ENCODE measurements around the gene CHTOP. TPM values are rescaled to one million over a fixed set of nuclear protein-coding genes. Genes with fewer than 3 reads are reported as not detected.

The CHTOP gene
- total RNA-seq, 1 donor from 2014 or later = 66.3 TPM

DNA sequence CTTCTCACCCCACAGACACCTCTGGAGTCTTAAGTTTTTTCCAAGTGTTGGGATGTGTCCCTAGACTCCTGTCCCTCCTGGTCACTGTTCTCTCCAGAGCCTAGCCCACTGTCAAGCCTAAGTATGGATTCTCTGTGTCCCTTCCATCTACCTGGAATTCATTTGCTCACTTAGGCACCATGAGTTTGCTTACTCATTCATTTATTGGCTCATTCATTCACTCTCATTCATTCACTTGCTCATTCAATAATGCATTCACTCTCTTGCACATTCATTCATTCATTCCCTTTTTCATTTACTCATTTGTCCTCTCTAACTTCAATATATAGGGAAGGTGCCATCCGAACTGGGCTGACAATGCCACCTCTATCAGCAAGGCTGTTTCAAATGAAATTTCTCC, 22.5 kb upstream of the CHTOP start:
- intact Hi-C loops (cut with DNase I) = no loop called here
- no peak for ATAC-seq
- no peak for DNase-seq (ENCODE audit: low spot score)

DNA sequence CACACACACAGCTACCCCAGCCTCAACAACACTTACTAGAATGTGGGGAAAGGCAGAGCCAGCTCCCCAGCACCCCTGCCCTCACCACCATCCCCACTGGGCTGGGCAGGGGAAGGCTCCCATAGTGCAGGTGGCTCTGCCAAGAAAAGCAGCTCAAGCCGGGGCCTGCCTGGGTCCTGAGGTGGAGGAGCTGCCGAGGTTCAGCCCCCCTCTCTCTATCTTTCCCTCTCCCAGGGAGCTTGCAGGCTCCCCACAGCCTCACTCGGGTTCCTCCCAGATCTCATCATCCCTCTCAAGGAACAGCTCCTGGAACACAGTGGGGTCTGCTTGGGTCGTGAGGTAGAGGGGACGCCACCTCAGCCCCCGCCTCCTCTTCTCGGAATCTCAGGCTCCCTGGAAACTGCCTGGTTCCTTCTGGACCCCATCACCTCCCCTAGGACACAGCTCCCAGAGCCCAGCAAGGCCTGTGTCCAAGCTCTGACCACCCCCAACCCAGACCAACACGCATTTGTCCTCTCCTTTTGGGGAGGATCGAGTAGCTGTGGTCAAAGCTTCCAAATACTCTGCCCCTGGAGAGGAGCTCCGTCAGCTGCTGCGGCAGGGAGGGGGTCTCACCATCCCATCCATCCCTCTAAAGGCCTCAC, 21.6 kb upstream of the CHTOP start:
- ATAC-seq = peak; percentile 35
- intact Hi-C loops (cut with DNase I) = no loop called here

DNA sequence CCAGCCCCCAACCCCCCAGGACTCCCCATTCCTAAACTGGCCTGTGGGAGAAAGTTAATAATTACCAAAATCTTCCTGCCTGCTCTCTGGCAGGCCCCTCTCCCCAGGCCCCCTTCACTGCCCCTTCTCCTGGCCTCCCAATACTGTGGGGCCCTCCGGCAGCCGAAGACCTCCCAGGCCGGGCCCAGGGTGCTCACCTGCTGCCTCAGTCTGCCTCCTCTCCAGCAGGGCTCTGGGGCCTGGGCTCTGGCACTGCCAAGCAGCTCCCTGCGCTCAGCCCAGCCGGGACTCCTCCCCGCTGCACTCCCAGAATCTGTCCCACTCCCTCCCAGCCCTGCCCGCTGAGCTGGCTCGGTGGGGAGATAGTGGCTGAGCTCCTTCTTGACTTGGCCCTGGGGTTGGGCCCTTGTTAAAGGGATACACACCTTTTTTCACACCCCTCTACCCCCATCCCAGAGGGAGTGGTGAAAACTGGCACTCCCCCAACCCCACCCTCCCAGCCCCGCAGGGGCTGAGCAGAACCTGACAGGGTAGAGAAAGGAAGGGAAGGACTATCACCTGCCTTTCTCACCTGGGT, 21.0 kb upstream of the CHTOP start, which contains the start of gene S100A16:
S100A16 (minus strand) TSS at position 383 of the 577 bp plus-strand sequence. CDS start 4,986 bp downstream, outside the sequence.
- intact Hi-C loops (cut with DNase I) = no loop called here
- ATAC-seq = peak; percentile 82
- peak; percentile 86 for DNase-seq (ENCODE audit: low spot score)

More for the DNA sequence above, 21.6 kb upstream of the CHTOP start:
- no peak for DNase-seq (ENCODE audit: low spot score)

DNA sequence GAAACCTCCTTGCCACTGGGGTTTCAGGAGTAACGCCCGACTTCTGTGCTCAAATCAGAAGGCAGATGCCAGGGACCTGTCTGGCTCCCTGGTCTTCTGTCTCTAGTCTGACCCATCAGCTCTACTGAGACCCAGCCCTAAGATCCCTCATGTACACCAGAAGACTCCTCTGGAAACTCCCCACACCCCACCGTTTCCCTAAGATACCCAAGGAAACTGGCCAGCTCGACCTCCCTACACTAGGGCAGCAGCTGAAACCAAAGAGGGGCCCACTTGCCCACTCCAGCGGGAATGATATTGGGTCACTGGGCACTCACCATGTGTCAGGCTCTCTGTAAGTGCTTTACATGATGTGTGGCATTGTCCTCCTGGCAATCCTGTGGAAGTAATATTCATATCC, 20.5 kb upstream of the CHTOP start:
- intact Hi-C loops (cut with DNase I) = no loop called here
- no peak for DNase-seq (ENCODE audit: low spot score)

DNA sequence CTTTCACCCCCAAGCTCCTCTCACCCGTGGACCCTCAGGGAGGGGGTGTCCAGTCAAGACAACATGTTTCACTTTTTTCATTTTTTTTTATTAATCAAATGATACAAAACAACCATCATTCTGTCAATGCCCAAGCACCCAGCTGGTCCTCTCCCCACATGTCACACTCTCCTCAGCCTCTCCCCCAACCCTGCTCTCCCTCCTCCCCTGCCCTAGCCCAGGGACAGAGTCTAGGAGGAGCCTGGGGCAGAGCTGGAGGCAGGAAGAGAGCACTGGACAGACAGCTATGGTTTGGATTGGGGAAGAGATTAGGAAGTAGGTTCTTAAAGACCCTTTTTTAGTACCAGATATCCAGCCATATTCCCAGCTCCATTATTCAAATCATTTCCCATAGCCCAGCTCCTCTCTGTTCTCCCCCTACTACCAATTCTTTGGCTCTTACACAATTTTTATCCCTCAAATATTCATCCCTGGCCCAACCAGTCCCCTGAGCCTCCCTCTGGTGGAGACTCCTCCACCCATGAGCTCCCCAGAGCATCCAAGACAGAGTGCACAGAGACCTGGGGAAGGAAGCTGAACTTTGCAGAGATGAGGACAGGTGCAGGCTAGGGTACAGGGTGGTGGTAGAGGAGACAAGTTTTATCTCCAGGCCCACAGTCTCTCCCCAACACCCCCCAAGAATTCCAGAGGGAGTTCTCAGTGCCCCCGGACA, 19.5 kb upstream of the CHTOP start:
- no peak for DNase-seq (ENCODE audit: low spot score)
- ATAC-seq = no peak
- intact Hi-C loops (cut with DNase I) = no loop called here

More for the DNA sequence above, 20.5 kb upstream of the CHTOP start:
- no peak for ATAC-seq

DNA sequence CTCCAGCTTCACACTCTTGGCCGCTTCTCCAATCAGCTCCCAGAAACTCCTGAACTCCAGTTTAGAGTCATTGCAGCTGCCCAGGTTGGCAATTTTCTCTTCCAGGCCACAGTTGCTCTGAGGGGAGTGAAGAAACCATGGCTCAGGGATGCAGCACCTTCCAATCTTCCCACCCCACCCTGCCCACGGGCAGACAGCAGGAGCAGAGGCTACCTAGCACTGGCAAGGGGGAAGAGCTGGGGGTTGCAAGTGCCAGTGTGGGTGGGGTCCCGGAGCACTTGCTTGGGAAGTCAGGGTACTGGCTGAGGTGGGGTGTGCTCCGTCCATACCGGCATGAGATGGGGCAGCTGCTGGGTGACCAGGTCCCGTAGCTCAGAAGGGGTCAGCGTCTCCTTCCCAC, 19.0 kb upstream of the CHTOP start:
- DNase-seq (ENCODE audit: low spot score) (no peak), ATAC-seq (no peak)
- intact Hi-C loops (cut with DNase I) = loop anchor here (5.0 kb wide), 1 partner anchor 38 kb away; no protein-coding TSS in a partner anchor

DNA sequence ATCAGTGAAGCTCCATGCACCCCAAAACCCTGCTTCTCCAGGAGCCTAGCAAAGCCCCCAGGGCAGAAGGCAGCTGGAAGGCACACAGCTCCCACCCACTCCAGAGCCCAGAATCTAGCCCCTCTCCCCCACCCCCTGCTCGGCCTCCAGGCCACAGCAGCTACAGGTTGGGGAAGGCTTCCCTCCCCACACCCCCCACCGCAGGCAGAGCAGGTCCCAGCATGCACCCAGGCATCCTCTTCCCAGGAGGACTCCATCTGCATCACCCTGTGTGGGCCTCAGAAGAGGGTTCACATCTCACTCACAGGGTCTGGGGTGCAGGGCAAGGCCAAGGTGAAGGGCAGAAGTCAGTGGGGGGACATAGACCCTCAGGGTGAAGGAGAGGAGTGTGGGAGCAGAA, 18.5 kb upstream of the CHTOP start:
- no peak for ATAC-seq
- intact Hi-C loops (cut with DNase I) = loop anchor here (5.0 kb wide), 1 partner anchor 38 kb away; no protein-coding TSS in a partner anchor
- no peak for DNase-seq (ENCODE audit: low spot score)

DNA sequence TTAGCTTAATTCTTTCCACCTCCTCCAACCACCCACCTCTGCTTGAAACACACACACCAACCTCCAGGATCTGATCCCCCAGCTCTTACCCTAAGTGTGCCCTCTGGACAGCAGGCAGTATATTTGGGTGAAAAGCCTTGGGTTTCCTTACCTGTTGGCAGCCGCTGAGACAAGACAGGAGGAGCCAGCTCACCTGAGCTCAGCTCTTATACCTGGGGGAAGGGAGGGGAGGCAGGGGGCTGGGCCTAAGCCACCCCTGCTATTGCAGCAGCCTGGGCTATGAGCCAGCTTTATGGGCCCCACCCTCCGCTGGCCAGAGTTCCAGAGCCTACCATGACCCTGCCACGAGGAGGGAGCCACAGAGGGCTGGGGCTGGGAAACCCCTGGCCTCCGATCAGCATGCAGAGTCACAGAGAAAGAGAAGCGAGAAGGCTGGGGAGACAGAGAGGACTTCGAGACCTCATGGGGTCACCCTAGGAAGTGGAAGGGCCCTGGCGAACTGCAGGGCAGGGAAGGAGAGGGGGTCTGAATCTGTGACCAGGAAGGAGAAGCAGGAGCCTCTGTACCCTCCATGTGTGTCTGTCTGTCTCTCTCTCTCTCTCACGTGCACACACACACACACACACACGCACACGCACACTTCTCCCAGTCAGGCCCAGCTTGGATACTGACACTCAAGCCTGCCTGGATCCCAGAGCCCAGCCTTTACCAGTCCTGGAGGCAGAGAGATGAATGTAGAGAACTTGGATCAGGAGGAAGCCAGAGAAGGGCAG, 17.5 kb upstream of the CHTOP start, which contains the start of gene S100A14:
S100A14 (minus strand) TSS at position 182 of the 773 bp plus-strand sequence. CDS start 467 bp downstream, outside the sequence.
- intact Hi-C loops (cut with DNase I) = loop anchor here (5.0 kb wide), 1 partner anchor 39 kb away; no protein-coding TSS in a partner anchor
- peak; percentile 34 for ATAC-seq
- no peak for DNase-seq (ENCODE audit: low spot score)

DNA sequence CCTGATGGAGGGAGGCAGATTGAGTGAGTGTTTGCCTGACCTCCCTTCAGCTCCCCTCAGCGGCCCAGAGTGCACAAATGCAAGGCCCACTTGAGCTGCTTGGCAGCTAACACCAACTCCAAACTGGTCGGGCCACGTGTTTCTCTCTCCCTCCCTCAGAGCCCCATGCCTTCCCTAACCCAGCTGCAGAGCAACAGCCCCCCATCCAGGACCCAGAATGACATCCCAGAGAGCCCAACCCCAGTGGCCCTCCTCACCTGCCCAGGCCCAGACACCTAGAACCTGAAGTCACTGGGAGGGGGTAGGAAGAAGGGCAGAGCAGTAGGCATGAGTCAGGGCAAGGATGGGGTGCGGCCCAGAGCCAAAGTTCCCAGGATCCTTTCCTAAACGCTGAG, 17.0 kb upstream of the CHTOP start:
- DNase-seq (ENCODE audit: low spot score) (no peak), ATAC-seq (no peak)
- intact Hi-C loops (cut with DNase I) = loop anchor here (5.0 kb wide), 1 partner anchor 40 kb away; no protein-coding TSS in a partner anchor

DNA sequence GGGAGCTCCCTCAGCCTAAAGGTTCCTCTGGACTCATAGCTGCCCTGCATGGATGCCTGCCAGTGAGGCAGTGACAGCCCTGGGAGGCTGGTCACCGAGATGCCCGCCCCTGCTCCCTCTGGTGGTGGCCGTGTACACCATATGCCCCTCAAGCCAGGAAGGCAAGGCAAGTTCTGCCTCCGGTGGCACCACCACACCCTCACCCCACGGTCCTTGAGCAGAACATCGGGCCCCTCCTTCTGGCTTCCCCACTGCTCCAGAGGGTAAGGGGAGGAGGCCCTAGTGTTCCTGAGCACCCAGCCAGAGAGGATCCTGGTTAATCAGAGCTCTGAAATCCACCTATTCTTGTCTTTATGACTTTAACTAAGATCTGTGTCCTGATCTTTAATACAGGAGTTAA, 16.2 kb upstream of the CHTOP start:
- DNase-seq (ENCODE audit: low spot score) = peak; percentile 79
- ATAC-seq = peak; percentile 35
- intact Hi-C loops (cut with DNase I) = loop anchor here (5.0 kb wide), 1 partner anchor 40 kb away; no protein-coding TSS in a partner anchor

DNA sequence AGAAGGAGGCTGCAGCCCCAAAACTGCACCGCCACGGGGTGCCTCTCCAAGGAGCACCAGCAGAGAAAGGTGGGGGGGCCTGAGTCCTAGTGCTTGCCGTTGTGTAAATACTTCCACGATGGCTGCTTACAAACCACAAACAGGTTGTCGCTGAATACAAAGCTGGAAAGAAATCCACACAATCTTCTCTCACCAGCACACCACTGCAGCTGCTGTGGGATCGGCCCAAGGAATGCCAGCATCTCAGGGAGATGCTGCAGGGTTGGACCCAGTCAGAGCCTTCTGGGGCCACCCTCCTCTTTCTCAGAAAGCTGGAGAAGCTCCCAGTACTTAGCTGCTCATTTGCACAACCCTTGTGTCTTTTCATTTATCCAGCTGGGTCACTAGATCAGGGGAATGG, 14.7 kb upstream of the CHTOP start:
- intact Hi-C loops (cut with DNase I) = loop anchor here (5.0 kb wide), 1 partner anchor 42 kb away; no protein-coding TSS in a partner anchor
- ATAC-seq (no peak), DNase-seq (ENCODE audit: low spot score) (no peak)

DNA sequence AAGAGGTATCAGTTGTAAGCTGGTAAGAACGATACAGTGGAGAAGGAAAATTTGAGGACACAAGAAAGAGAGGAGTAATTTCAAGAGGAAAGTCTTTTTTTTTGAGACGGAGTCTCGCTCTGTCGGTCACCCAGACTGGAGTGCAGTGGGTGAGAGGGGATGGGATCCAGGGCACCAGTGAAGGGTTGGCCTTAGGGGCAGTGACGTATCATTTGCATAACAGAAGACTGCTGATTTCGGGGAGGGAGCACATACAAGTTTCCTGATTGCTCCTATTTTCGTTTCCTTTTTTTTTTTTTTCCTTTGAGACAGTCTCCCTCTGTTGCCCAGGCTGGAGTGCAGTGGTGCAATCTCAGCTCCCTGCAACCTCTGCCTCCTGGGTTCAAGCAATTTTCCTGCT, 10.8 kb upstream of the CHTOP start:
- intact Hi-C loops (cut with DNase I) = no loop called here
- DNase-seq (ENCODE audit: low spot score) (no peak), ATAC-seq (no peak)

DNA sequence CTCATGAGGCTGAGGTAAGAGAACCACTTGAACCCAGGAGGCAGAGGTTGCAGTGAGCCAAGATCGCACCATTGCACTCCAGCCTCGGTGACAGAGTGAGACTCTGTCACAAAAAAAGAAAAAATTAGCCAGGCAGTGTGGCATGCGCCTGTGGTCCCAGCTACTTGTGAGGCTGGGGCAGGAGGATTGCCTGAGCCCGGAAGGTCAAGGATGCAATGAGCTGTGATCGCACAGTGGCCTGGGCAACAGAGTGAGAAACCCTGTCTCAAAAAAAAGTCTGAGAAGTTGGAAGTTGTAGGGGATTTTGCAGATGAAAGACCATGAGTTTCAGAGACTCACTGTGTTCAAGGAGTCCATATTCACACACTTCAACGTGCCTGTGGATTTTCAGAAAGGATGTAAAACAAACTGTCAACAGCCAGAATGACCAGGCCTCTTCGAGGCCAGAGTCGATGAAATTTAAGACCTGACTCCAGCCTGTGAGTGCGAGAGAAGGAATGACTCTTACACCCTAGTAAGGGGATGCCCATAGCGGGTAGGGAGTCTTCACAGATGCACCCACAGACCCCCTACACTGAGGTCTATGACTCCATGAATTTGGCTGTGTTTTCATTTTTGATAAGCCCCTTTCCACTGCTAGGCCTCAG, 8.8 kb upstream of the CHTOP start:
- DNase-seq (ENCODE audit: low spot score) = no peak
- intact Hi-C loops (cut with DNase I) = no loop called here

DNA sequence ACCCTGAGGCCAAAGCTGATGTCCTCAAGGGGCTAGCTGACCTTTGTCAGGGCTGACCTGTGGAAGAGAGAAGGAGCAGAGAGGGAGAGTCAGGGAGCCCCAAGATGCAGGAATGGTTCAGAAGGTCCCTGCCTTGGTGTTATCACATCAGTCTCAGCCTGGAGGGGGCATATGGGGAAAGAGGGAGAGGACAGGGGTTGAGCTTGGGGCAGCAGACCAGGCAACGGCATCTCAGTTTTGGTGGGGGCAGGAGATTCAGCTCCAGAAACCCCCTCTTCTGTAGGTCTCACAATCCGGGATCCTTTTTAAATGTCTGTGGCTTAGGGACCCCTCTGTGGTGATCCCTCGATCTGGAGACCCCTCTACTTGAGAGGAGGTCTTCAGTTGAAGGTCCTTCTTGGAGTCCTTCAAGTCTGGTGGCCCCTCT, 7.4 kb upstream of the CHTOP start:
- intact Hi-C loops (cut with DNase I) = no loop called here
- DNase-seq (ENCODE audit: low spot score) = no peak
- peak; percentile 4 for ATAC-seq

More for the DNA sequence above, 8.8 kb upstream of the CHTOP start:
- ATAC-seq = no peak

DNA sequence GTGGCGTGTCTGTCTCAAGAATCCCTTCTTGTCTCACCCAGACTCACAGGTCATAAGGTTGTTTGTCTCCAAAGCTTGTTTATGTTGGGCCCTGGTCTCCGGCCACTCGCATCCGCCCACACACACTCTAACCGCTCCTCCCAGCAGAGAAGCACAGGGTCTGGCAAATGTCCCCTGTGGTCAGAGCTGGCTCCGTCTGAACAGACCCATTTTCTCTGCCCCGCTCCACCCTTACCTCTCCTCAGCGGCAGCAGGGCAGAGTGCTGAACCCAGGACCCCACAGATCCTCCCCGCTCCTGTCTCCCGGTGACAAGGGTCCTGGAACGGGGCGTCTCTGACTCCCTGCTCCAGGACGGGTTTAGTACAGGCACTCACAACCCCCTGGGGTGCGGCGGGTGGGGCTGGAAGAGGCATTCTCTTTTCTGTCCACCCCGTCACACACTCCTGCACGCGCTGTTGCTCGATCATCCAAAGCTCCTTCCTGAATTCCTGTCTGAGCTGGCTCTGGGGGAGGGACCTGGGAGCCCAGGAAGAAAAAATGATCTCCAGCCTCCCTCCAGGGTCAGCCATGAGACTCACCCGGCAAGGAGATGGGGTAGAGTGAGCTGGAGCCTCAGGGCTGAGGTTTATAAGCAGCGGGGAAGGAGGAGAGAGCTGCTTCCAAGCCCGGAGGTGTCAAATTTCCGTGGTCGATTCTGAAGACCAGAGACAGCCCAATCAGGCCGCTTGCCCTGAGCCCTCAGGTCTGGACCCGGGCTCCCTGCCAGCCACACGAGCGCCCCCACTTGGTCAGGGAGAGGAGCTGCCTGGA, 6.8 kb upstream of the CHTOP start, which contains the start of gene S100A13:
S100A13 (minus strand) TSS at position 602 of the 811 bp plus-strand sequence. CDS start 1,033 bp downstream, outside the sequence.
- intact Hi-C loops (cut with DNase I) = no loop called here
- DNase-seq (ENCODE audit: low spot score) (peak; percentile 87), ATAC-seq (peak; percentile 86)

DNA sequence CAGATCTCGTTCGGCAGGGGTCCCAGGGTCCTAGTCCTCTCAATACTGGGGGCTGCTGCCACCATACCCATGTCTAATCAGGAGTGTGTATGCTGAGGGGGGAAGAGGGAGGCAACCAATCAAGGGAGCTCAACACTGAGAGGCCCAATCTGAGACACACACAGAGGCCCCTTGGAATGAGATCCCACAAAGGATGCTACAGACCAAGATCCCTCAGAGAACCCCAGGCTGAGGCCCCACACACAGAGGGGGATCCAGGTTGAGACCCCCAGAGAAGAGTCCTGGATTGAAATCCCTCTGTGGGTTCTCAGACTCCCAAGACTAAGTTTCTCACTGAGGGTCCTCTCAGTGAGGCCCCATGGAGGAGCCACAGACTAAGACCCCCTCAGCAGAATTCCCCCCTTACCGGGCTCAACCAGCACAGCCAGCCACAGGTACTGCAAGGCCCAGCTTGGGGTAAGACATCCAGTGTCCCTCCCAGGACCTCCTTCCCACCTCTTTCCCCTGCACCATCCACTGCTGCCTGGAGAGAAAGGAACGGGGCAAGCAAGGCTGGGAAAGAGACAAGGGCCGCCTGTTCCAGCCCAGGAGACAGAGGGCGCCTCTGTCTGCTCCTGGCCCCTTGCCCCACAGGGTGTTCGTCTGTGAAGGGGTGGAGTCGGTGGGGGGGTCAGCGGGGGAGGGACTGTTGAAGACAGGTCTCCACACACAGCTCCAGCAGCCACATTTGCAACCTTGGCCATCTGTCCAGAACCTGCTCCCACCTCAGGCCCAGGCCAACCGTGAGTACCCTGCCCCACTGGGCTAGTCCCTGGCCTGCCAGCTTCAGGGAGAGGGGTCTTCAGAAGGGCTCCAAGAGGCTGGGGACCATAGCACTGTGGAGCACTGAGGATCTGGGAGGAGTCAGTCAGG, 5.9 kb upstream of the CHTOP start, which contains the start of gene S100A1:
S100A1 (plus strand) TSS at position 720 of the 912 bp plus-strand sequence. CDS start 2,088 bp downstream, outside the sequence.
- DNase-seq (ENCODE audit: low spot score) (peak; percentile 72), ATAC-seq (peak; percentile 42)
- intact Hi-C loops (cut with DNase I) = no loop called here

Measured in sciatic nerve (tissue), 2 donors.